GM19395 (cell line): ENCODE data around the gene BLM.
"Not testable (repeated sequence)": the region's sequence is repeated elsewhere in the genome, so short reads cannot be mapped to it uniquely, and the experiment has no call there.

Experiments
- ATAC-seq: cut with Tn5 transposase; IDR thresholded peaks from one replicate; pipeline ENCODE4 v1.9.1; 2021; ENCODE audit warnings: mild to moderate bottlenecking, moderate library complexity; ENCODE audit not compliant: unreplicated experiment

Gene BLM

DNA sequence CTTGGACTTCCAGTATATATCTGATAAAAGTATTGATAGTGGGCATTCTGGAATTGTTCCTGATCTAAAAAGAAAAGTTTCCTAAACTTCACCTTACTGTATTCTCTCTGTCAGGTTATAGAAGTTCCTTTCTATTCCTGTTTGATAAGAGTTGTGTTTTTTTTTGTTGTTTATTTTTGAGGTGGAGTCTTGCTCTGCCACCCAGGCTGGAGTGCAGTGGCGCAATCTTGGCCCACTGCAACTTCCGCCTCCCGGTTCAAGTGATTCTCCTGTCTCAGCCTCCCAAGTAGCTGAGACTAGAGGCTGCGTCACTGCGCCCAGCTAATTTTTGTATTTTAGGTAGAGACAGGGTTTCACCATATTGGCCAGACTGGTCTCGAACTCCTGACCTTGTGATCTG lies 13.1 kb downstream of the BLM start:
- ATAC-seq: no peak

DNA sequence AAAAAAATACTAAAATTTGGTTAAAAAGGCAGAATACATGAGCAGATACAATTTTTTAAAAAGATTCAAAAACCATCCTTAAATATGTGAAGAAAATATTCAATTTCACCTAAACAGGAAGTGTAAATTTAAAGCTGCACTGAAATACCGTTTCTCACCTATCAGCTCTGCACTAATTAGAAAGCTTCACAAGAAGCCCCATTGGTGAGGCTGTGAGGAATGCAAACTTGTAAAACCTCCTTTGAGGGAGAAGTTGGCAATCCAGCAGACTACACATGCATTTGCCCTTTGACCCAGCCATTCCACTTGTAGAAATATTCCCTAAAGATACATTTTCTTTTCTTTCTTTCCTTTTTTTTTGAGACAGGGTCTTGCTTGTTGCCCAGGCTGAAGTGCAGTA lies 18.8 kb downstream of the BLM start:
- no peak for ATAC-seq

DNA sequence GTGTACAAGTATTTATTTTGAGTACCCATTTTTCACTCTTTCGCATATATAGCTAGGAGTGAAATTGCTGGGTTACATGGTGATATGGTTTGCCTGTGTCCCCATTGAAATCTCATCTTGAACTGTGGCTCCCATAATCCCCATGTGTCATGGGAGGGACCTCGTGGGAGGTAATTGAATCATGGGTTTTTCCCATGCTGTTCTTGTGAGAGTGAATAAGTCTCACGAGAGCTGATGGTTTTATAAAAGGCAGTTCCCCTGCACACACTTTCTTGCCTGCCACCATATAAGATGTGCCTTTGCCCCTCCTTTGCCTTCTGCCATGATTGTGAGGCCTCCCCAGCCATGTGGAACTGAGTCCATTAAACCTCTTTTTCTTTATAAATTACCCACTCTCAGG lies 23.4 kb downstream of the BLM start:
- not testable (repeated sequence) for ATAC-seq

DNA sequence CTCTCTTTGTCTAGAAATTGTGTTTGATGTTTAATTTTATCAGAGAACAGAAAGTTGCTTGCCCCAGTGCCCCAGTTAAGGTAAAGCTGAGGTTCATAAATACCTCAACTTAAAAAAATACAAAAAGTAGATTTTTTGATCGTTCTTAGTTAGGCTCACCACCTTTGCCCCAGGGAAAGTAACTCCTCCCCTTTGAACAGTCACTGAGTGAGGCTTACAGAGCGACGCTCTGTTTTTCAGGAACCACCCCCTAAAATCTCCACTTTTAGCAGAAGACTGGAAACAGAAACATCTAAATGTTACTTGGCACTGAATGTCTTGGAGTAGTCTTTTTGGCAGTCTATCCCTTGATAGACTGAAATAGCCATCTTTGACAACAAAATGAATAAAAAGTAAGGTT lies 24.9 kb downstream of the BLM start:
- no peak for ATAC-seq

DNA sequence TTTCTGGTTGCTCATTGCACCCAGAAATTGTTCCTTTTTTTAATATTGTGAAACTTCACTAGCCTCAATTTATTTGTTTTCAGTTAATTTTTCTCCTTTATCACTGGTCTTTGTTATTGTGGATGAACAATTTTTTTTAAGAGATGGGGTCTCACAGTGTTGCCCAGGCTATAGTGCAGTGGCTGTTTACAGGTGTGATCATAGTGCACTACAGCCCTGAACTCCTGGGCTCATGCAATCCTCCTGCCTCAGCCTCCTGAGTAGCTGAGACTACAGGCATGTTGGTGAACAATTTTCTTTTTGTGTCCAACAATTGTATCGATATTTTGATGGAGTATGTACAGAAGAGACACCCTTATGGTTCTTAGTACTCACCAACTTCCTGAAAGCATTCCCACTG lies 26.3 kb downstream of the BLM start:
- no peak for ATAC-seq

DNA sequence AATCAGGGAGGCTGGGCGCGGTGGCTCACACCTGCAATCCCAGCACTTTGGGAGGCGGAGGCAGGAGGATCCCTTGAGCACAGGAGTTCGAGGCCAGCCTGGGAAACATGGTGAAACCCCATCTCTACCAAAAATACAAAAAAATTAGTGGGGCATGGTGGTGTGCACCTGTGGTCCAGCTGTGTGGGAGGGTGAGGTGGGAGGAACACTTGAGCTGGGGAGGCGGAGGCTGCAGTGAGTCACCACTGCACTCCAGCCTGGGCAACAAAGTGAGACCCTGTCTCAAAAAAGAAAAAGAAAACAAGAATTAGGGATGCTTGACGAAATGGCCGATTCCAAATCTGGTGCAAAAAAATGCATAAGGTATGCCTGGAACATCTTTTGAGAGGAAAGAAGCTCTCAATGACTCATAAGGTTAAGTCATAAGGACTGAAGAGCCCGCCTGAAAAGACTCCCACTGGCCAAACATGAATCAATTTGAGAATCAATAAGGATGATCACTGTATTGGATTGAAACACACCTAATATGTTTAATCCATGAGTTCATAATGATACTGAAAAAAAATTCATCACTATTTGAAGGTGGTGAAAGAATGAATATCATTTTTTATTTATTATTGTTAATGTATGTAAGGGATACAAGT lies 27.7 kb downstream of the BLM start:
- ATAC-seq: no peak

DNA sequence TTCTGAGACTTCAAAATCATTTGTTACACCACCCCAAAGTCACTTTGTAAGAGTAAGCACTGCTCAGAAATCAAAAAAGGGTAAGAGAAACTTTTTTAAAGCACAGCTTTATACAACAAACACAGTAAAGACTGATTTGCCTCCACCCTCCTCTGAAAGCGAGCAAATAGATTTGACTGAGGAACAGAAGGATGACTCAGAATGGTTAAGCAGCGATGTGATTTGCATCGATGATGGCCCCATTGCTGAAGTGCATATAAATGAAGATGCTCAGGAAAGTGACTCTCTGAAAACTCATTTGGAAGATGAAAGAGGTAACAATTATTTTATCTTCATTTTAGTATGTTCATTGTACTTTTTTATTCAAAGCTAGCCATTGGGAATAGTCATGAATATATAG lies 32.6 kb downstream of the BLM start:
- no peak for ATAC-seq

DNA sequence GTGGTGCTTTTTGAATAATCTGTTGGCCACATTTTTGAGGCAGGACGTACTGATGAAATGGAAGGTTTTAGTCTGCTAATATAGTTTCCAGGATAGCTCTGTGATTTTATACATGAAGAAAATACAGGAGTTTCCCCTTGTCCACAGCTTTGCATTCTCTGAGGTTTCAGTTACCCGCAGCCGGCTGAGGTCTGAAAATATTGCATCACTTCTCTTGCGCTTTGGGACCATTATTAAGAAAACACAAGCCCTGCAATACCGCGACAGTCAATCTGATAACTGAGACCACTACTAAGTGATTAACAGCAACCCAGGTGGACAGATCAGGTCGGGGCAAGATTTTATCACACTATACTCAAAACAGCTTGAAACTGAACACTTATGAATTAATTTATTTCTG lies 33.0 kb downstream of the BLM start:
- ATAC-seq: no peak

DNA sequence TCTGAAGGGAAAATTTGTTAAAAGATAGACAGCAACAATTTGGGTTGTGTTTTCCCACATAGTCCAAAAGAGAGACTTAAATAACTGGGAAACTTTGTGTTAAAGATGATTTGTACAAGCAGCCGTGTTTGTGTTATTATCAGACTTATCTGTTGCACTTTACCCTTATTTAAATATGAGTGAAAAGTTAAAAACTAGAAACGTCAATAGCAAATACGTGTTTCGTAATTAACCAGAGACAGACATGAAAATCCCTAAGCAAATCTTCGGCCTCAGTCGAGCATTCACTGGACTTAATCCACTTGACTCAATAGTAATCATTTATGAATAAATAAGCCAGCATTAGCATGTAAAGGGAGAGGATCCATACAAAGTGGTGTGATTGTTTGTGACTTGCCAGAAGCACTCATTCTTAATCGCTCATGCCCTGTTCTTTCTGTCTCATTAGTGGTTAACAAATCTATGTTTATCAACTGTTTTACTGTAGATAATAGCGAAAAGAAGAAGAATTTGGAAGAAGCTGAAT lies 34.2 kb downstream of the BLM start:
- no peak for ATAC-seq

DNA sequence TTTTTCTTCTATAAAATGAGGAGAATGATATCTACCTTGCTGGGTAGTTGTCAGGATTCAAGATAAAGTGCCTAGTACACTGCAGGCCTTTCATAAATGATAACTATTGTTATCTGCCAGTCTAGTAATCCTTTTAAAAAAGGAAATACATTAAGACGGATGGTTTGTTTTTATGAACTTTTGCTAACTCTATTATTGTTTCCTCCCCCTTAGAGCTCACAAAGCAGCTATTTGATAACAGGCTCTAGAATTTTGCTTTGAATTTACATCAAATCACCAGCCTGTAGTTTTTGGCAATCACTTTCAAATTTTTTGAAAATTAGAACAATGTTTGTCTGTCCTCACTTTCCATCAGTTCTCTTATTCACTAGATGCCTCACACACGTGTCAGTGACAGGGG lies 39.8 kb downstream of the BLM start:
- no peak for ATAC-seq

DNA sequence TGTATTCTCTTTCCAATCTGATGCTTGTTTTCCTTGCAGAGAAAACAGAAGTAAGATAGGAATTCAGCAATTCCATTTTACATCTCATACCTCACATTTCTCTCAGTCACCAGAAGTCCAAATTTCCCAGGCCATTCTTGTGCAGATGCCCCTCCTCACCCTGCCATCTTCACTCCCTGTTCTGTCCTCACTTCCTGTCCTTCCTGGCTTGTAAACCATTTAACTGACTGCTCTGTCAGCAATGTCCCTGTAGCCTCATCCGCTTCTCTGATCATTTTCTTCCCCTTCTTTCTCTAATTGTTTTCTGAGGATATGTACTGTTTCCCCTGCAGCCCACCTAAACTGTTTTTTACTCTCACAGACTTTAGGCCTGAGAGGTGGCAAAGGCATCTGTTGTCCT lies 40.3 kb downstream of the BLM start:
- ATAC-seq: no peak

DNA sequence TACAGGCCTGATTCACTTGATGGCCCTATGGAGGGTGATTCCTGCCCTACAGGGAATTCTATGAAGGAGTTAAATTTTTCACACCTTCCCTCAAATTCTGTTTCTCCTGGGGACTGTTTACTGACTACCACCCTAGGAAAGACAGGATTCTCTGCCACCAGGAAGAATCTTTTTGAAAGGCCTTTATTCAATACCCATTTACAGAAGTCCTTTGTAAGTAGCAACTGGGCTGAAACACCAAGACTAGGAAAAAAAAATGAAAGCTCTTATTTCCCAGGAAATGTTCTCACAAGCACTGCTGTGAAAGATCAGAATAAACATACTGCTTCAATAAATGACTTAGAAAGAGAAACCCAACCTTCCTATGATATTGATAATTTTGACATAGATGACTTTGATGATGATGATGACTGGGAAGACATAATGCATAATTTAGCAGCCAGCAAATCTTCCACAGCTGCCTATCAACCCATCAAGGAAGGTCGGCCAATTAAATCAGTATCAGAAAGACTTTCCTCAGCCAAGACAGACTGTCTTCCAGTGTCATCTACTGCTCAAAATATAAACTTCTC lies 43.6 kb downstream of the BLM start:
- ATAC-seq: no peak

DNA sequence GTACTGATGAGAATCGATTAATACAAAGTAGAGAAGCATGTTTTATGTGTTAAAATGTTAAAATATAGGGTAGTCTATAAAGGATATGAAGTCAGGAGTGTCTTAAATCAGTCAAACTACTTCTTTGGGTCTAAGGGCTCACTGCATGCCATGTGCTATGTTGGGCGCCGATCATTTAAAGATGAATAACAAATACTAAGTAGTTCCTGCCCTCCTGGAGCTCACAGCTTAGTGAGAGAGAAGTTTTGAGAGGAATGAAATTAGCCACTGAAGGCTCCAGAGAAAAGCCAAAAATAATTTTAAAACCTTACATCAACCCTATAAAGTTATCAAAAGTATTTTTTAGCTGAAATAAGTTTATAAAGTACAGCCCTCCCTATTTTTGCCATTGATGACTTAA lies 44.5 kb downstream of the BLM start:
- no peak for ATAC-seq

DNA sequence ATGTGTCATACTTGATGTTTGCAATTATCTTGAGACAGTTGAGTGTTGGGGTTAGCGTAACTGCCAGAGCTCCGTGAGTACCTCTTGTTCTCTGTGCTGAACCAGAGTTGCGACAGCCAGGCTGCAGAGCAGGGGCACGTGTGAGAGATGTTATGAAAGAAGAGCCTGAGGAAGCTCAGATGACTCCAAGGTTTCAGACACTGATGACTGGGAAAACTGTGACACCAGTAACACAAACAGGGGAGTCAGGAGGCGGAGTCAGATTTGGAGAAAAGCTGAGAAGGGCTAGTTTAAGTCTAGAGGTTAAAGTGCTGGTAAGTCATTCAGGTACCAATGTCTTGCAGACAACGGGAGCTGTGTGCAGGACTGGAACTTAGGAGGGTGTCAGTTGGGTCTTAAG lies 45.0 kb downstream of the BLM start:
- no peak for ATAC-seq

DNA sequence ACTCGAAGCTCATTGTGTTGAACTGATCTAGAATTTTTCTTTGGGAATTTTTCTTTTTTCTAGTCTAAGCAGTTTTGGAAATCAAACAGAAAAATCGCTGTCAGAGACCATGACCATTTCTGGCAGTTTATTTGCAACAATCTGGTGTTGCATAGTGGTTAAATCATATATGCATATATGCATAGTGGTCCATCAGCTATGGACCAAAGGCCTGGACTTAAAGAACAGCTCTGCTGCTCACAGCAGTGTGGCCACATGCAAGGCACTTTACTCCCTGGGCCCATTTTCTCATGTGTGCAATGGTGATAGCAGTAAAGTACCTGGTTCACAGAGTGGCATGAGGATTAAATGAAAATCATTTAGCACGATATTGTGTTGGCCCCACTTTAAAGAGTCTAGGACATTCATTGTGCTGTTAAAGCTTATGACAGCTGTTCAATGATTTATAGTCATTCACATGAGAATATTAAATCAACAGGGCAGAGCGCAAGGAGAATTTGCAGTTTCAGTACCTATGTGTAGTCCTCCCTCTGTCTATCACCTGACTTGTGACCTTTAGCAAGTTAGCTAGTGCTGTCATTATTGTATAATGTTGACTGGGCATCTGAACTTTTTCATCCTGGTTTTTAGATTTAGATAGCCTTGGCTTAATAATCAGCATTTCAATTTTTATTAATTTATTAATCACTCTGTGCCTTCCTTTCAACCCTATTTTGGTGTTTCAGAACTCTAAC lies 46.4 kb downstream of the BLM start:
- no peak for ATAC-seq

DNA sequence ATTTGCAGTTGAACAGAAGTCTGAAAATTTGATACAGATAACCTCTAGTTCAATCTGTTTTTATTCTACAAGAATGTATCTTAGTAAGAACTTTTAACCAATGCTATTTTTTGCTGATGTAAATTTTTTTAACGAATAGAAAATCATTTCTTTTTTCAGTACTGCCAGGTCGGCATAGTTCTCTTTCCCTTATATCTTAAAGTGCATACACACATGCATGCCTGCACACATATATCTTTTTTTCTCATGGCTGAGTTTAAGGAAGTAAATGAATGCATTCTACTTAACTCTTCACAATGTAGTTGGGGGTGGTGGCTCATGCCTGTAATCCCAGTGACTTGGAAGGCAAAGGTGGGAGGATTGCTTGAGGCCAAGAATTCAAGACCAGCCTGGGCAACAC lies 48.4 kb downstream of the BLM start:
- ATAC-seq: no peak

DNA sequence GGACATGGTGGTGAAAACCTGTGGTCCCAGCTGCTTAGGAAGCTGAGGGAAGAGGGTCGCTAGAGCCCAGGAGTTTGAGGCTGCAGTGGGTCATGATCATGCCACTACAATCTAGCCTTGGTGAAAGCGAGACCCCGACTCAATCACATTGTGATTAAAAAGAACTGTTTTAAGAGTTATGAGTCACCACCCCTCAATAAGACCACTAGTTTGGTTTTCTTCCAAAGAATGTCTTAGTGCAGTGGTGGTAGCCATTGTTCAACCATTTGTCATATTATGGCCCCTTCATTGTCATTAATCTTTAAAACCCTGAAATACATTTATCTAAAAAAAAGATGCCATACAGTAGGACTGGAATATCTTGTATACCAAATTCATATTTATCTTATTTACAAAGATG lies 48.8 kb downstream of the BLM start:
- no peak for ATAC-seq

DNA sequence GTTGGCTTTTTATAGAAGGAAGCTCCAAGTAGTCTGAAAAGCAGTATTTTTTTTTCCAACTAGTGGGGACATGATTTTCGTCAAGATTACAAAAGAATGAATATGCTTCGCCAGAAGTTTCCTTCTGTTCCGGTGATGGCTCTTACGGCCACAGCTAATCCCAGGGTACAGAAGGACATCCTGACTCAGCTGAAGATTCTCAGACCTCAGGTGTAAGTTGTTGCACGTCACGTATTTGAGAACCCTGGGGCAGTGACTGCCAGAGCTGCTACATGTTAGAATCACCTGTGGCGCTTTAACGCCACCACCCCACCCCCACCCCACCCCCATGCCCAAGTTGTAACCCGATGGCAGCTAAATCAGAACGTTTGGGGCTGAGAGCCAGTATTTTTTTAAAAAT lies 52.2 kb downstream of the BLM start:
- no peak for ATAC-seq

DNA sequence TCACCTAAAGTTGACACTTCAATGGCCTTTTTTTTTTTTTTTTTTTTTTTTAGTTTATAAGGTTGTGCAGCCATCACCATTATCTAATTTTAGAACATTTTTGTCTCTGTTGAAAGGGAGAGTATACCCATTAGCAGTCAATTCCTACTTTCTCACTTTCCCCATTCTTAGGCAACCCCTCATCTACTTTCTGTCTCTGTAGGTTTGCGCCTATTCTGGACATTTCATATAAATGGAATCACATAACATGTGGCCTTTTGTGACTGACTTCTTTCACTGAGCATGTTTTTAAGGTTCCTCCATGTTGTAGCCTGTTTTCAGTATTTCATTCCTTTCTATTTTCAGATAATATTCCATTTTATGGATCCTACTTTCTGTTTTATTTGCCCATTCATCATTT lies 56.3 kb downstream of the BLM start:
- ATAC-seq: no peak

DNA sequence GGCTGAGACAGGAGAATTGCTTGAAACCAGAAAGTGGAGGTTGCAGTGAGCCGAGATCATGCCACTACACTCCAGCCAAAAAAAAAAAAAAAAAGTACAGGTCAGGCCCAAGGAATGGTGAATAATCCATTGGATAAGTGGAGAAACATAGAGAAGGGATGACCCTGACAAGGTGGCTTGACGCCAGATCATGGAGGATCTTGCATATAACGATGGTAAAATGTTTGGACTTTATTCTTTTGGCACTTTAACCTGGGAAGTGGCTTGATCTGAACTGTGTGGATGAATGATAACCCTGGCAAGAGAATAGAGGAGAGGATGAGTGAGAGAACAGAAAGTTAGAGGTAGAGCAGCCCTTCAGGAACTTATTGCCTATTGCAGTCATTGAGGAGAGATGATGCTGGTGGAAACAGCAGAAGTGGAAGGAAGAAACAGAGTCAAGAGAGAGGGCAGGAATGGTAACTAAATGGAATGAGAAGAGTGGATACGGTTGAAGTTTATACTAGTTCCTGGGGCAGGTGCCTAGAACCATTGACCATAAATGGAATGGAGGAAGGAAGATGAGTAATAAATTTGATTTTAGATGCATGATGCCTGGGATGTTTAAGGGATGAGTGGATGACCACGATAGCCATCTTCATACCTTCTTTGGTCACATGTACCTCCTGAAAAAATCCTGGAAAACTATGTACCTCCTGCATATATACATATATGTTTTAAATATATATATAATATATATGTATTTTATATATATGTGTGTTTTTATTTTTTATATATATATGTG lies 57.8 kb downstream of the BLM start:
- no peak for ATAC-seq

DNA sequence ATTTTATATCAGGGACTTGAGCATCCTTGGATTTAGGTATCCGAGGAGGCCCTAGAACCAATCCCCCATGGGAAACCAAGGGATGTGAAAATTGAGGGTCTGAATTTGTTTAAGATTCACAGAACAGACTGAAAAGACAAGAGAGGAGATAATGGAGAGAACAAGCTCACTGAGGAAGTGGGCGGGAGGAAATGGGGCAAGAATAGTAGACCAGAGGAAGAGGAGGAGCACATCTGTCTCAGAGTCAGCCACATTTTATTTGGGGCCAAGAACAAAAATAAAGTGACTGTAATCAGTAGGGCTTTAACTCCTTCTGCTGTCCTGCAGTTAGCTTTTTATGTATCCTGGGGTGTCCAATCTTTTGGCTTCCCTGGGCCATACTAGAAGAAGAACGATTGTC lies 63.8 kb downstream of the BLM start:
- ATAC-seq: no peak

DNA sequence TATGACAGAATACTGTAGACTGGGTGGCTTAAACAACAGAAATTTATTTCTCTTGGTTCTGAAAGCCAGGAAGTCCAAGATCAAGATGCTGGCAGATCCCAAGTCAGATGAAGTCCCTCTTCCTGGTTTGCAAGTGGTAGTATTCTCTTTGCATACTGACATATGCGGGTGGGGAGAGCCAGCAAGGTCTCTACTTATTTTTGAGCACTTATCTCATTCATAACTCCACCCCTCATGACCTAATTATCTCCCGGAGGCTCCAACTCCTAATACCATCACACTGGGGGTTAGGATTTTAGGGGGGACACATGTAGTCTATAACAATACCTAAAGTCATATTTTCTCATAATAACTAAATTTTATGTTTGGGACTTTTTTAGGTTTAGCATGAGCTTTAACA lies 65.3 kb downstream of the BLM start:
- no peak for ATAC-seq
